Measurements from ENCODE around the gene XRCC1. TPM values are rescaled to one million over a fixed set of nuclear protein-coding genes. Genes with fewer than 3 reads are reported as not detected.

The XRCC1 gene
- total and polyA plus RNA-seq, 2 of the 4 experiments (the other 2 are of a cell fraction), result 12.5 to 21.3 TPM

- Histone ChIP-seq H3K27ac (ENCODE audit: insufficient read depth, low read length) (no peak overlapping the region), H4K8ac (ENCODE audit: low read depth in 2 of 2, low read length in 2 of 2) (no peak overlapping the region), H3K9ac (ENCODE audit: low read depth, low read length) (no peak overlapping the region), H3K56ac (ENCODE audit: extremely low read depth, insufficient read depth, low read length) (no peak overlapping the region), H3K4ac (ENCODE audit: low read depth, low read length) (no peak overlapping the region), H3K14ac (replicated peaks; ENCODE audit: low read depth, low read length) (no peak overlapping the region), H2BK5ac (ENCODE audit: low read depth, low read length, poor library complexity, severe bottlenecking) (no peak overlapping the region), H3K9me3 (ENCODE audit: control insufficient read depth, insufficient read depth, low read length) (no peaks in the 10 kb centered on the region), H2AK9ac (replicated peaks; ENCODE audit: low read depth, low read length, poor library complexity) (no peak overlapping the region), H4K91ac (ENCODE audit: insufficient read depth, low read depth, low read length) (no peak overlapping the region), H3K18ac (ENCODE audit: low read depth, low read length) (no peak overlapping the region), H3K9me1 (ENCODE audit: insufficient read depth, low read length) (peaks cover 7% of the 10 kb centered on the region), H3K4me2 (ENCODE audit: low read depth, low read length) (no peak overlapping the region), H3K27me3 (ENCODE audit: control insufficient read depth, insufficient read depth, low read length) (no peaks in the 10 kb centered on the region), H4K5ac (ENCODE audit: low read depth, low read length) (no peak overlapping the region), H2AK5ac (ENCODE audit: low read depth, low read length) (no peak overlapping the region), H2BK120ac (ENCODE audit: low read depth, low read length) (no peak overlapping the region), H2AFZ (replicated peaks; ENCODE audit: low read length, poor library complexity) (no peak overlapping the region), H4K20me1 (ENCODE audit: insufficient read depth, low read length) (no peaks in the 10 kb centered on the region), H2BK20ac (ENCODE audit: low read depth, low read length) (no peak overlapping the region), H3K36me3 (ENCODE audit: control insufficient read depth, insufficient read depth, low read length) (no peaks in the 10 kb centered on the region), H2BK15ac (ENCODE audit: low read depth, low read length) (no peak overlapping the region), H3K23ac (ENCODE audit: low read depth, low read length) (no peak overlapping the region), H3K4me1 (ENCODE audit: control insufficient read depth, insufficient read depth, low read length) (peaks cover 6% of the 10 kb centered on the region), H3K4me3 (ENCODE audit: insufficient read depth, low read depth, low read length) (no peak overlapping the region), H3K79me1 (ENCODE audit: low read depth in 1 of 2, low read length in 2 of 2) (peaks cover 16 to 27% of the 10 kb centered on the region in 2 experiments; a peak in 3 of 4 replicates)
- intact Hi-C loops (cut with micrococcal nuclease) (no loop called here), in situ Hi-C loops (cut with MboI; ENCODE audit: low sequenced_read_pairs) (no loop called here), dilution Hi-C loops (cut with HindIII; ENCODE audit: low sequenced_read_pairs, unreplicated experiment) (no loop called here)
- ChIA-PET POLR2A (ENCODE audit: unreplicated experiment) (no interaction called here), CTCF (no interaction called here)
- DNase-seq (no peak), ATAC-seq (ENCODE audit: low read depth) (no peak)
- BruUV-seq (replicated peaks), result no TSS peak
- WGBS, 2 experiments (ENCODE audit: extremely low coverage in 2 of 2, insufficient read length in 1 of 2), result no CpG with 5 or more reads among the region's 1 CpG
- no peak for TF ChIP-seq RAD21 (IDR thresholded peaks at IDR 0.05; ENCODE audit: low read length)
- TF ChIP-seq BHLHE40 (IDR thresholded peaks at IDR 0.05; ENCODE audit: low read depth, low read length), result no peak
- no peak for TF ChIP-seq RCOR1 (IDR thresholded peaks at IDR 0.05; ENCODE audit: insufficient replicate concordance, low read length)
These were observed 47.6 kb upstream of the XRCC1 start for GRCh38 chr19:43622956-43623355.
